ENCODE results near the gene FOXP1. TPM values are rescaled to one million over a fixed set of nuclear protein-coding genes. Genes with fewer than 3 reads are reported as not detected.

Gene FOXP1
- total RNA-seq, 3 donors from 2014 or later = 61.9 to 267 (median 146) TPM

GRCh38 chr3:71045917-71046282, 537.6 kb downstream of the FOXP1 start:
- no peaks in the 10 kb centered on the region for H3K4me1 ChIP-seq
- no peaks in the 10 kb centered on the region for H3K27me3 ChIP-seq
- intact Hi-C loops (cut with DNase I; ENCODE audit: low total_unique reads) = no loop called here
- H3K36me3 ChIP-seq = peaks cover under 1% of the 10 kb centered on the region
- H3K27ac ChIP-seq = peak overlapping the region in 1 of 2 donors; percentile 2
- TF ChIP-seq, protein P1, sequence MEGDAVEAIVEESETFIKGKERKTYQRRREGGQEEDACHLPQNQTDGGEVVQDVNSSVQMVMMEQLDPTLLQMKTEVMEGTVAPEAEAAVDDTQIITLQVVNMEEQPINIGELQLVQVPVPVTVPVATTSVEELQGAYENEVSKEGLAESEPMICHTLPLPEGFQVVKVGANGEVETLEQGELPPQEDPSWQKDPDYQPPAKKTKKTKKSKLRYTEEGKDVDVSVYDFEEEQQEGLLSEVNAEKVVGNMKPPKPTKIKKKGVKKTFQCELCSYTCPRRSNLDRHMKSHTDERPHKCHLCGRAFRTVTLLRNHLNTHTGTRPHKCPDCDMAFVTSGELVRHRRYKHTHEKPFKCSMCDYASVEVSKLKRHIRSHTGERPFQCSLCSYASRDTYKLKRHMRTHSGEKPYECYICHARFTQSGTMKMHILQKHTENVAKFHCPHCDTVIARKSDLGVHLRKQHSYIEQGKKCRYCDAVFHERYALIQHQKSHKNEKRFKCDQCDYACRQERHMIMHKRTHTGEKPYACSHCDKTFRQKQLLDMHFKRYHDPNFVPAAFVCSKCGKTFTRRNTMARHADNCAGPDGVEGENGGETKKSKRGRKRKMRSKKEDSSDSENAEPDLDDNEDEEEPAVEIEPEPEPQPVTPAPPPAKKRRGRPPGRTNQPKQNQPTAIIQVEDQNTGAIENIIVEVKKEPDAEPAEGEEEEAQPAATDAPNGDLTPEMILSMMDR (IDR thresholded peaks at IDR 0.05) = no peak
- no peak for TF ChIP-seq POLR2AphosphoS5 (IDR thresholded peaks at IDR 0.05)
- no peak for TF ChIP-seq POLR2A (IDR thresholded peaks at IDR 0.05)
- no peak for DNase-seq (ENCODE audit: low spot score in 2 of 2)
- H3K9me3 ChIP-seq = no peaks in the 10 kb centered on the region
- no peak overlapping the region for H3K4me3 ChIP-seq

DNA sequence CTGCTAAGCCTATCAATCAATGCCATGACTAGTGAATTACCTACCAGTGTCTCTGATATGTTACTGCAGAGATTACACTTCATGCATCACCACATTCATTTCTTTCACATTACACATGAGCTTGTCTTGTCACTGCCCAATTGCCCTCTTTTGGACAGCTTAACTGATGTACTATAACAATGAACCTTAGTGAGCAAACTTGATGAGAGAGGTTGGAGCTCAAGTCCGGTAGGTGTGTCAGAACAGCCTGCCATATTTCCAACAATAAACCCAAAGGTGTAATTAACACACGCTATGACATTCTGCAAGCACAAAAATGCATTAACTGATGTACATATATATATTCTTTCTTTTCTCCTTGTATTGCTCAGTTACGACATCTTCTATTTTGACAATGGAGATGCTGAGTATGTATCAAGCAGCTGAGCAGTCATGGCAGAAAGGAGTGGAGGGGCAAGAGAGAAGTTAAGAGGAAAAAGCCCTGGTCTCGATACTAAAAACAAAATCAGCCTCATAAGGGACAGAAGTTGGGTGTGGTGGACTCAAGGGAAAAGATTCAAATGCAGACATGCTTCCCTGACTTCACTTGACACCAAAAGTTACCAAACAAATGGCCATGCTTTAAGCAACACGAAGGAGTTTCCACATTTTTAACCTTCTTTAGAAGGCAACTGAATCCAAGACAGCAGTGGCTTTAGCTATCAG, 538.2 kb downstream of the FOXP1 start:
- H3K27me3 ChIP-seq = no peaks in the 10 kb centered on the region
- H3K36me3 ChIP-seq = peaks cover 3% of the 10 kb centered on the region
- H3K4me1 ChIP-seq = no peaks in the 10 kb centered on the region
- no peak overlapping the region for H3K4me3 ChIP-seq
- TF ChIP-seq POLR2A (IDR thresholded peaks at IDR 0.05) (no peak), POLR2AphosphoS5 (IDR thresholded peaks at IDR 0.05) (no peak)
- TF ChIP-seq, protein P1 (IDR thresholded peaks at IDR 0.05) = no peak
- intact Hi-C loops (cut with DNase I; ENCODE audit: low total_unique reads) = no loop called here
- peak overlapping the region in 1 of 2 donors; percentile 2 for H3K27ac ChIP-seq
- DNase-seq (ENCODE audit: low spot score in 2 of 2) = no peak
- no peaks in the 10 kb centered on the region for H3K9me3 ChIP-seq

DNA sequence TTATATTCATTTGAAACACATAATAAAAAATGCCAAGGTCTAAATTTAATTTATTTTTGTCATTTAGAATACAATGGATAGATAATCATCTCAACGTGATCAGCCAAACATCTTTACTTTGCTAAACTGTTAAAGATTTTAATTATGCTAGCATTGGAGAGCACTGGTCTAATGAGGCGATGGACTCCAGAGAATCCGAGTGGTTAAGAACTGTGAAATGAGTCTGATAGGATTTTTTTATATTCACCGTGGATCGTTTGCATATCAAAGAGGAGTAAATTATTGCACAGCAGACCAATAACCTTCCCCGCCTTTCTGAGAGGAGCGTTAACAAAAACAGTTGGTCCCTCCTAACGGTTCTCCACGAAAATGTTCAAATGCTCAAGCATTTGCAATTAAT, 540.8 kb downstream of the FOXP1 start:
- H3K4me1 ChIP-seq = no peaks in the 10 kb centered on the region
- TF ChIP-seq, protein P1 (IDR thresholded peaks at IDR 0.05) = no peak
- TF ChIP-seq POLR2AphosphoS5 (IDR thresholded peaks at IDR 0.05) = no peak
- TF ChIP-seq POLR2A (IDR thresholded peaks at IDR 0.05) = no peak
- peaks cover 3% of the 10 kb centered on the region for H3K36me3 ChIP-seq
- no peaks in the 10 kb centered on the region for H3K9me3 ChIP-seq
- no peak overlapping the region for H3K27ac ChIP-seq
- H3K27me3 ChIP-seq = no peaks in the 10 kb centered on the region
- DNase-seq (ENCODE audit: low spot score in 2 of 2) = no peak
- H3K4me3 ChIP-seq = no peak overlapping the region
- intact Hi-C loops (cut with DNase I; ENCODE audit: low total_unique reads) = no loop called here

- Histone ChIP-seq H3K9me3 (no peaks in the 10 kb centered on the region), H3K27ac (no peak overlapping the region), H3K4me3 (no peak overlapping the region), H3K36me3 (peaks cover 3% of the 10 kb centered on the region), H3K27me3 (no peaks in the 10 kb centered on the region), H3K4me1 (no peaks in the 10 kb centered on the region)
- TF ChIP-seq POLR2A (IDR thresholded peaks at IDR 0.05) = no peak
- TF ChIP-seq, protein P1 (IDR thresholded peaks at IDR 0.05) = no peak
- TF ChIP-seq POLR2AphosphoS5 (IDR thresholded peaks at IDR 0.05) = no peak
- no peak for DNase-seq (ENCODE audit: low spot score in 2 of 2)
- intact Hi-C loops (cut with DNase I; ENCODE audit: low total_unique reads) = no loop called here
Measured at GRCh38 chr3:71041371-71041770, 542.2 kb downstream of the FOXP1 start.

DNA sequence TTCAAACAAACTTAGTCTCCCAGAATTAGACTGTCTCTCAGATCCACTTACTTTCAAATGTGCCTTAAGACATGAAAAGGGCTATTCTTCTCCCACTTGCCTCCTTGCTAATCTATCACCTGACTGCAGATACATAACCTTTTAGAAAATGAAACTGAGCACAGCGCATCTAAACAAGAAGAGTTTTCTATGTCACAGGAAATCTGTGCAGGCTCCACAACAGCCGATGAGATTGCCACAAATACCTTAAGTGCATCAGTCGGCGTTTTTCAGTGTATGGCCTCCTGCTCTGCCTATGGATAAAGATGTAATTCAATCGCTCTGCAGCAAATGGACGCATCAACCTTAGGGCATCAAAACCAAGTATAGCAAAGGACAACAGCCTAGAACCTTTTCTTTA, 544.2 kb downstream of the FOXP1 start:
- Histone ChIP-seq H3K4me1 (no peaks in the 10 kb centered on the region), H3K36me3 (peaks cover 3% of the 10 kb centered on the region), H3K4me3 (no peak overlapping the region), H3K9me3 (no peaks in the 10 kb centered on the region), H3K27ac (no peak overlapping the region), H3K27me3 (no peaks in the 10 kb centered on the region)
- no peak for DNase-seq (ENCODE audit: low spot score in 2 of 2)
- intact Hi-C loops (cut with DNase I; ENCODE audit: low total_unique reads) = no loop called here
- no peak for TF ChIP-seq POLR2A (IDR thresholded peaks at IDR 0.05)

Data from breast epithelium (tissue), 4 donors.